ENCODE data around the gene TBC1D24.

TBC1D24 gene

DNA sequence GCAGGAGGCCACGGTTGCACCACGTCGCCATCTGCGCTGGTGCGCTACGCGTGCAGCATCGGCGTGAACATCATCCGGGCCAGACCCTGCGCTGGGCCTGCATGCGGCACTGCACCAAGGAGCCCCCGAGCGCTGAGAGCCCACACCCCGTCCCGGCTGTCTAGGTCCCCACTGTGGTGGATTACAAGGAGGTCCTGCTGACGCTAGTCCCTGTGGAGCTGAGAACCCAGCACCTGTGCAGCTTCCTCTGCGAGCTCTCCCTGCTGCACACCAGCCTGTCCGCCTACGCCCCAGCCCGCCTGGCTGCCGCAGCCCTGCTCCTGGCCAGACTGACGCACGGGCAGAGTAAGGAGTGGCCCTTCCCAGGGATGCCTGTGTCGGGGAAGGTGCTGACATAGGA is 25.8 kb upstream of the TBC1D24 start:
- DNase-seq, result no peak

DNA sequence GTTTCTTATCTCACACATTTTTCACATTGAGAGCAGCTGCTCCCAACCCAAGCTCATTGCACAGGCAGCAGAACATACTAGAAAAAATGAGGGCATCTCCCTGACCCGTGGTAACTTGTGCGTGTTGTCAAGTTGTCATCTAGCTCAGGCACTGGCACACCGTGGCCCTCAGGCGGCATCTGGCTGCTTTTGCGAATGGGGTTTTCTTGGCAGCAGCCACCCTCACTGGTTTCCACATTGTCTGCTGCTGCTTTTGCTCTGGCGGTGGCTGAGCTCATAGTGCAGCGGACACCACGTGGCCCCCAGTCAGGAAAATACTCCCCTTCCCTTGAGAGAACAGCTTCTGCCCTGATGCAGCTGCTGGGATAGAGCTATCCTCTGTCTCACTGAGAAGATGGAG is 24.4 kb upstream of the TBC1D24 start:
- peak in 44 of 56 donors; percentile 26 to 84 (median 62) for DNase-seq

DNA sequence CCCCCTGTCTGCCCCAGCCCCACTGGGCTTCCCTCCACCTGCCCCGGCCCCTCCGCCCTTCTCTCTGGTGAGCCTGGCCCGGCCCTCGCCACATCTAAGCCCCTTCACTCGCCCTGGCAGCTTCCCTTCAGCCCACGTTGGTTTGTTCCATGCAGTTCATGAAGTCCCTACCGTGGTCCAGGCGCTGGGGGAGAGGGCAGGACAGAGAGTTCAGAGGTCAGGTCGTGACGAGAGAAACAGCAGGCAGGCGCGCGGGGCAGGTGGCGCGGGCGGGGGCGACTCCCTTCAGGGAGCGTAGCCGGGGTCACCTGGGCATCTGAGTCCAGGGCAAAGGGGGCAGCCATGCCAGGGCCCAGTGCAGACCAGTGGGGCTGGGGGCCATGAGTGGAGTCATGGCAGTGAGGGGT is 23.9 kb upstream of the TBC1D24 start:
- no peak for DNase-seq

DNA sequence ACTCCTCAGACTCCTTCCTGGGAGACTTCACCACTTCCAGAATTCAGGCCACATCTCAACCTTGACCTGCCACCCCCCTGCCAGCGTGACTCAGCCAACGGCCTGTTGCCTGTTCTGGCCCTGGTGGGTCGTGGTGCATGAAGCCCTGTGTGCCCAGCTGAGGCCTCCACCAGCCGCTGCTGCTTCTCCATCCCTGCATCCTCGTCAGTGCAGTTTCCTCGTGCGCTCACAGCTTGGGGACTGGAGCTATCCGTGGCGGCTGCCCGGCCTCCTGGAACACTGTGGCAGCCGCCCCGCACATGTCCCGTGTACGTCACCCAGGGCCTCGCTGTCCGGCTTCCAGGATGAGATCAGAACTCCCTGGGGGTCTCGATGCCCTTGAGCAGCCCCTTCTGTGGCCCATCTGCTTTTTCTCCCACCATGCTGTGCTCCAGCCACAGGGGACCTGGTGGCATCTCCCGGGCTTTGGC is 23.0 kb upstream of the TBC1D24 start:
- no peak for DNase-seq

DNA sequence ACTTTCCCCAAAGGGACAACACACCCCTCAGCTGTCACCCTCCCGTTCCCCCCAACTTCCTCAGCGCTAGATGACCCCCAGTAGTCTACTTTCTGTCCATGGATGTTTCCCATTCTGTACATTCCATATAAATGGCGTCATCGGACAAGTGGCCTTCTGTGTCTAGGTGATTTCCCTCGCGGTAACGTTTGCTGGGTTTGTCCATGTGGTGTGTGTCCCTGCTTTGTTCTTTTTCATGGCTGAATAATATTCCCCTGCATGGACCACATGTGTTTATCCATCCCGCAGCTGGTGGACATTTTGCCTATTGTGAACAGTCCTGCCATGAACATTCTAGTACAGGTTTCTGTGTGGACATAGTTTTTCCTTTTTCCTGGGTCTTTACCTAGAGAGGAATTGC is 22.3 kb upstream of the TBC1D24 start:
- no peak for DNase-seq

DNA sequence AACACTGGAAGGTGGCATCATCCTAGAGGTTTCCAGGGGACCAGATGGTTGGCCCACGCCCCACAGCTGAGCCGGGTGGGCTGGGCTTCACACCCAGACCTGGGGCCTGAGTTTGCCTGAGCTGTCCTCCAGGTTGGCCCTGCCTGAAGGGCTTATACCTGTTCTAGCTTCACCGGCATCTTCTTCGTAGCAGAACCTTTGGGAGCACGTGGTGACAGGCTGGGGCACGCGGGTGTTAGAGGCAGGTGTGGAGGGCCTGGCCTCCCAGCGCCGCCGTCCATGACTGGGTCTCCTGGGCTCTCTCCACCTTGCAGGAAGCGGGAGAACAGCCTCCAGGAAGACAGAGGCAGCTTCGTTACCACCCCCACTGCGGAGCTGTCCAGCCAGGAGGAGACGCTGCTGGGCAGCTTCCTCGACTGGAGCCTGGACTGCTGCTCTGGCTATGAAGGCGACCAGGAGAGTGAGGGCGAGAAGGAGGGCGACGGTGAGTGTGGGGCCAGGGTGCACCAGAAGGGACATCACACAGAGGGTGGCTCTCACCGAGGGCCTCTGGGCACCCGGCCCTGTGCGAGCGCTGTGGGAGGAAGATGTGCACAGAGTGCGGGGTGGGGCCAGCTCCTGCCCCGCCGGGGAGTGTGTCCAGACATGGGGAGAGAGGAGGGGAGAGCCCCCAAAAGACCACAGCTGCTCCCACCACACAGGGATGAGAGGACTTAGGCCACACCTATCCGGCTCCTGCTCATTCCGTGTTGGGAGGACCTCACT is 19.7 kb upstream of the TBC1D24 start:
- DNase-seq, result no peak

DNA sequence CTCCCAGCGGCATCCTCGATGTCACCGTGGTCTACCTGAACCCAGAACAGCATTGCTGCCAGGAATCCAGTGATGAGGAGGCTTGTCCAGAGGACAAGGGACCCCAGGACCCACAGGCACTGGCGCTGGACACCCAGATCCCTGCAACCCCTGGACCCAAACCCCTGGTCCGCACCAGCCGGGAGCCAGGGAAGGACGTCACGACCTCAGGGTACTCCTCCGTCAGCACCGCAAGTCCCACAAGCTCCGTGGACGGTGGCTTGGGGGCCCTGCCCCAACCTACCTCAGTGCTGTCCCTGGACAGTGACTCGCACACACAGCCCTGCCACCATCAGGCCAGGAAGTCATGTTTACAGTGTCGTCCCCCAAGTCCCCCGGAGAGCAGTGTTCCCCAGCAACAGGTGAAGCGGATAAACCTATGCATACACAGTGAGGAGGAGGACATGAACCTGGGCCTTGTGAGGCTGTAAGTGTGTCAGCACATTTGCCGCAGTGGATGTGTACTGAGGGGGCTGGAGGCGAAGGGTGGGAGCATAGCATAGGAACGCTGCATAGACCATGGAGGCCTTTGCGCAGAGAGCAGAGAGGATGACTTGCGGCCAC is 18.3 kb upstream of the TBC1D24 start:
- no peak for DNase-seq

DNA sequence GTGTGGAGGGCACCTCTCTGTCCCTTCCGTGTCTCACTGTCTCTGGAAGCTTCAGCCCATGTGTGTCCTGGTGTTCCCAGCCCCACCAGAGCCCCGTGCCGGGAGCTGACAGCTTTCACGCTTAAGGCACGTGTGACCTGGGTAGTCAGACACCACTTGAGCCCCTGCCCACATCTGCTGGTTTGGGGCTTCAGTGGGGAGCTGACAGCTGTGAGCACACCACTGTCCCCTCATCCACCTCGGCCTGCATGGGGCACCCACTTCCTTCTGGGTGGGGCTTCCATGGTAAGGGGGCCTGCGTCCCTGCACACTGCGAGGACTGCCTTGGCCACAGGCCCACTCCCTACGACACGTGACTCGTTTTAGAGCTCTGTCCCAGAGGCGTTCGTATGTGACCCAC is 17.7 kb upstream of the TBC1D24 start:
- no peak for DNase-seq

DNA sequence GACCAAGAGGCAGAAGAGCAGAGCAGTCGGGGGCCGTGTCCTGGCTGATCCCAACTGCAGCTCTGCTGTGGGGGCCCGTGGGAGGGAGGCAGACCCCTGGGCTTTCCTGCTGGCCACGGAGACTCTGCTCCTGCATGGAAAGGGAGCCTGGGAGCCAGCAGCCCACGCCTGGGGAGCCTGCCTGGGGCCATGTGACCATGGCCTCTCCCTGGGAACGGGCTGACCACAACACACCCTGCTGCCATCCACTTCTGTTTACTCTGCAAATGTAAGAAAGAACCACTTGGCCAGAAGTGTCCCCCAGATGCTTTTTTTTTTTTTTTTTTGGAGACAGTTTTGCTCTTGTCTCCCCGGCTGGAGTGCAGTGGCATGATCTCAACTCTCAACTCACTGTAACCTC is 17.0 kb upstream of the TBC1D24 start:
- DNase-seq, result no peak

DNA sequence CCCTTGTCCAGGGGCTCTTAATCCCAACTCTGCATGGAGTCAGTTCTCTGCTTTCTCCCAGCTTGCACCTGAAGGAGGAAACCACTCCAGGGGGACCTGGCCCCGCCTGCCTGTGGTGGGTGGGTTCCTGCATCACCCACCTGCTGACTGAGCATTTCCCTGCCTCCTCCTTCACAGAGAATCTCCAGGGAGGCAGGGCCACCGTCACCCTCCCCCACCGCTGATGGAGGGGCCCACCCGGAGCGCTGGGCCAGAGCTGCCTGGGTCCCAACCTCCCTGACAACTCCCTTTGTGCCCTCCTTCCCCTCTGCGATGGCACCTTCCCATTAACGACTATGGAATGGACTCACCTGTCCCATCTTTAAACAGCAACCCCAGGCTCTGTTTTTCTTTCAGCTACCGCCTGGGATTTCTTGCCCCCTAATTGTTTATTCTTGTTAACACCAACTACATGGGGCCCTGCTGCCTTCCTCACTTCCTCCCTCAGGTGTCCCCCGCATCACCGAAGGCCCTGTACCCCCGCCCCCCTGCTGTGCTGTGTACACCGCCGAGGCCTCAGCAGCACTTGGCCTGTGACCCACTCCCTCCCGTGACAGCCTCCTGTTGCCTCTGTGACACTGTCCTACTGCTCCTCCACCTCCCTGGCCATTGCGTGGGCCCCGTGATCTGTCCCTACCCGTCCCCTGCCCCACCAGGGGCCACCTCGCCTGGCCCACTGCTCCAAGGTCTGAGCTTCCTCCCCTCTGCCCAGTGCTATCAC is 15.9 kb upstream of the TBC1D24 start:
- no peak for DNase-seq

DNA sequence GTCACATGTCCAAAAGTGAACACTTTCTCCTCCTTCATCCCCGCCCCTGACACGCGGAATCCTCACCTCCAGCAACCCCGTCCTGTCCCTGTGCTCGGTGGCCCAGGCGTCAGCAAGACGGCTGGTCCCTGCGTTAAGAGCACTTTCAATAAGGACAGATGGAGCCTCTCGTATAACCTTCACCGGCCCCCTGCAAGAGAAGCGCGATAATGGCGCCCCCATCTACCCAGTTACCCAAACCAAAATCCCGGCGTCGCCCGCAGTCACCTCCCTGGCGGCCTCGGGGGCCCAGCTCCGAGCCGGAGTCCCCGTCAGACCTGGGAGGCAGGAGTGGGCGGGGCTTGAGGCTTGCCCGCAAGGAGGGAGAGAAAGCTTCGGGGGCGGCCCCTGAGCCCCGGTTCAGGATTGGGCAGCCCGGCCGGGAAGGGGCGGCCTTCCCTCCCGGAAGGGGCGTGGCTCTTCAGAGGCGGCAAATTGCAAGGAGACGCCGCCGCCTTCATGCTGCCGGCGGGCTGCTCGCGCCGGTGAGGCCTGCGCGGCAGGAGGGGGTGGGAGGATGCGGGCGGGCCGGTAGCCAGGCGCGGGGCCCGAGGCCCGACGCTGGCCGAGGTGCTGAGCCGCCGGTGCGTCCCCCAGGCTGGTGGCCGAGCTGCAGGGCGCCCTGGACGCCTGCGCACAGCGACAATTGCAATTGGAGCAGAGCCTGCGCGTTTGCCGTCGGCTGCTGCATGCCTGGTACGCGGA is 15.1 kb upstream of the TBC1D24 start, which contains the start of gene TEDC2:
TSS of gene TEDC2 (plus strand) at position 463 of the 744 bp plus-strand sequence. CDS start at position 499, 36 bp downstream.
- DNase-seq, result peak; percentile 46 to 97 (median 88)

DNA sequence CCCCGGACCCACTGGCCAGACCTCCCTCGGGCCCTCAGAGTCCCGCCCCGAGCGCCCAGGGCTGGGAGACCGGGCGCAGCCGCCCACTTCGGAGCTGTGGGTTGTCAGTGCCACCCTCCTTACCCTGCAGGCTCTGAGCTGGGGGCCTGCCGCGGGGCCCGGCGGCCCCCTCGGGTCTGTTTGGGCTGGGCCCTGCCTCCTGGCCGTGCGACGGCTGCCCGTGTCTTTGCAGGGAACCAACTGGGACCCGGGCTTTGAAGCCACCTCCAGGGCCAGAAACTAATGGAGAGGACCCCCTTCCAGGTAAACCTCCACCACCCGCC is 14.6 kb upstream of the TBC1D24 start:
- DNase-seq, result no peak

DNA sequence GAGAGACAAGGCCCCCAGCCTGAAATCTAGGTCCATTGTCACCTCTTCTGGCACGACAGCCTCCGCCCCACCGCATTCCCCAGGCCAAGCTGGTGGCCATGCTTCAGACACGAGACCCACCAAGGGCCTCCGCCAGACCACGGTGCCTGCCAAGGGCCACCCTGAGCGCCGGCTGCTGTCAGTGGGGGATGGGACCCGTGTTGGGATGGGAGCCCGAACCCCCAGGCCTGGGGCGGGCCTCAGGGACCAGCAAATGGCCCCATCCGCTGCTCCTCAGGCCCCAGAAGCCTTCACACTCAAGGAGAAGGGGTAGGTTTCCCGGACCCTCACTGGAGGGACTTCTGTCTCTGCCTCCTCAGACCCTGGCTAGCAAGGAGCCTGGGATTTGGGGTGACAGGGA is 14.0 kb upstream of the TBC1D24 start:
- no peak for DNase-seq

DNA sequence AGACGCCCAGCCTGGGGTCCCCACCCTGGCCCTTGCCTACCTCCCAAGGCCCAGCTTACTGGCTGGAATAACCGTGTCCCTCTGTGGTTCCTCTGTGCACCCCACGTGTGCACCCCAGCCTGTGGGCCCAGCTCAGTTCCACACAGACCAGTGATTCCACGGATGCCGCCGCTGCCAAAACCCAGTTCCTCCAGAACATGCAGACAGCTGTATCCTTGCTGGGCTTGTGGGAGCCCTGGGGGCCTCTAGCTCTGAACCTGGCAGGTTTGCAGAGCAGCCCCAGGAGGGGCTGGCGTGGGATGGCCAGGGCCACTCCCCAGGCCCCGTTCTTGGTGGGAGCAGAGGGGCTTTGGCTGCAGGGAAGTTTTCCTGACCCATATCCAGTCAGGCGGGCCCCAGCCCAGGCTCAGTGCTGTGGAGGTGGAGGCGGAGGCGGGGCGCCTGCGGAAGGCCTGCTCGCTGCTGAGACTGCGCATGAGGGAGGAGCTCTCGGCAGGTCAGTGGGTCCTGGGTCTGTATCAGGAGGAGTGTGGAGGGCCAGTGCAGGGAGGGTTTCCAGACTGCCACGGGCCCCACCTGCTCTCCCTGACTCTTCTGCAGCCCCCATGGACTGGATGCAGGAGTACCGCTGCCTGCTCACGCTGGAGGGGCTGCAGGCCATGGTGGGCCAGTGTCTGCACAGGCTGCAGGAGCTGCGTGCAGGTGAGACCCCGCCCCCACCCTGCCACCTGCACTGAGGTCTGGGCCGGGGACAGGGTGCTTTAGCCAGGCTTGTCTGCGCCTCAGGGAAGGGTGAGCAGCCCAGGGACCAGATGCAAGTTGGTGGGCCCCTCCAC is 12.7 kb upstream of the TBC1D24 start:
- no peak for DNase-seq

DNA sequence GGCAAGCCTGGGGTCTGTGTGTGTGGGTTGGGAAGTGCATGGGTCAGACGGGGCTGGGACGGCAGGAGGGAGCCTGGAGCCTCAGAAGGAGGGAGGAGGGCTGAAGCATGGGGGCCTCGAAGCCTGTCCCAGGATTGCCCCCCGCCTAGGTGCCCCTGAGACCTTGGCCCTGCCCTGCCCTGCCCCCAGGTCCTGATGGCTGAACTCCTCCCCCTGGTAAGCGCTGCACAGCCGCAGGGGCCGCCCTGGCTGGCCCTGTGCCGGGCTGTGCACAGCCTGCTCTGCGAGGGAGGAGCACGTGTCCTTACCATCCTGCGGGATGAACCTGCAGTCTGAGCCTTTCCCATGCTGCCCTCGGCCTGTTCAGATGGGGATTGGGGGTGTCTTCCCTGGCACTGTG is 10.6 kb upstream of the TBC1D24 start:
- DNase-seq, result no peak

DNA sequence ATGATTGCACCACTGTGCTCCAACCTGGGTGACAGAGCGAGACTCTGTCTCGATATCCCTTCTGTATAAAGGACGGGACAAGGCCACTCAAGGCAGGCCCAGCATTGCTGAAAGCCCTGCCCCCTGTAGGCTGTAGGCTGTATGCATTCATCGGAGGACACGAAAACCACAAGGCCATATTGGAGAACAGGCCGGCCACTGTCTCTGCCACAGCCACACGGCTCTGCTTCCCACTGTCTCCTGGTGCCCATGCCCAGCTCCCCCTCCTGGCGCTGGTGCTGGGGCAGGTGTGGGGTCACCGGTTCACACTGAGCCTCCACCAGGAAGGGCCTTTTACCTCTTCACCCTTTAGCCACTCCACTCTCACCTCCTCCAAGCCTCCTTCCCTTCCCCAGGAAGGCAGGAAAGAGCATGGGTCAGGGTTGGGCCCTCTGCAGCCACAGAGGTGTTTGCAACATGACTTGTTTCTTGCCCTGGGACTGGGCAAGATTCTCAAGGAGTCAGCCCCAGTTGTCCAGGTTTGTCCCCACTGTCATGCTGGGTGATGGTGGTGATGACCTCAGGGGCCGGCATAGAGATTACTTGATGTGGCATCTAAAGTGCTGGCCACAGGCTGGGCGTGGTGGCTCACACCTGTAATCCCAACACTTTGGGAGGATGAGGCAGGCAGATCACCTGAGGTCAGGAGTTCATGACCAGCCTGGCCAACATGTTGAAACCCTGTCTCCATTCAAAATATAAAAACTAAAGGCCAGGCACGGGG is 9.1 kb upstream of the TBC1D24 start:
- no peak for DNase-seq

DNA sequence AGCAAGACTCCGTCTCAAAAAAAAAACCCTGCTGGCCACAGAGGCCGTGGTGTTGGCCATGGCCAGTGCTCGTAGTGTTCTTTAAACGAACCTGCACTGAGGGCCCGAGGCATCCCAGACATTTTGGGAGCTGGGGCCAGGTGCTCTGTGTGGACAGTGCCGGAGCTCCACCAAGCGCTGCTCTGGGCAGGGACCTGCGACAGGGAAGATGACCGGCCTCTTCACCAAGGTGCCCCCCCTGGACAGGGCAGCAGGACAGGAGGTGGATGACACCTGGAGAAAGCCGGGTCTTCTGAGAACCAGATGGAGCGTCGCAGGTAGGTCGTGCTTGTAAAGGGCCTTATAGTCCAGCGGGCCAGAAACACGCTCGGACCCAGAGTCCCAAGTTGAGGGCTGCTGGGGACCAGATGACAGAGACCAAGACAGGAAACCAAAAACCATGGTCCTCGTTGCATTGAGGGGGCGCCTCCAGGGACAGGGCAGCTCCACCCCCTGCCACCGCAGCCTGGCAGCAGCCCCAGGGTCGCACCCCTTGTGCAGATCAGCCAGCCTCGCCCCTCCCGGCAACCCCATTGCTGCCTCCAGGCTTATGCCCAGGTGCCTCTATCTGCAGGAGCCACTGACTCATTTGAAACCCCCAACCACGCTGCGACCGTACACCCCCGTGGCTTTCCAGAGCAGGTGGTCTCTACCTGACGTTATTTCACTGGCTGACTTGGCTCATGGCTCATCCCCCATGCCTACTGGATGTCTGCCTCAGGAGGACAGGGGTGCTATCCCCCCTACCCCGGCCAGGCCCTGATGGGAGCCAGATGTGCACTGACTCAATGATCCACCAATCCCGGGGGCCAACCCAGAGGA is 8.0 kb upstream of the TBC1D24 start:
- no peak for DNase-seq

DNA sequence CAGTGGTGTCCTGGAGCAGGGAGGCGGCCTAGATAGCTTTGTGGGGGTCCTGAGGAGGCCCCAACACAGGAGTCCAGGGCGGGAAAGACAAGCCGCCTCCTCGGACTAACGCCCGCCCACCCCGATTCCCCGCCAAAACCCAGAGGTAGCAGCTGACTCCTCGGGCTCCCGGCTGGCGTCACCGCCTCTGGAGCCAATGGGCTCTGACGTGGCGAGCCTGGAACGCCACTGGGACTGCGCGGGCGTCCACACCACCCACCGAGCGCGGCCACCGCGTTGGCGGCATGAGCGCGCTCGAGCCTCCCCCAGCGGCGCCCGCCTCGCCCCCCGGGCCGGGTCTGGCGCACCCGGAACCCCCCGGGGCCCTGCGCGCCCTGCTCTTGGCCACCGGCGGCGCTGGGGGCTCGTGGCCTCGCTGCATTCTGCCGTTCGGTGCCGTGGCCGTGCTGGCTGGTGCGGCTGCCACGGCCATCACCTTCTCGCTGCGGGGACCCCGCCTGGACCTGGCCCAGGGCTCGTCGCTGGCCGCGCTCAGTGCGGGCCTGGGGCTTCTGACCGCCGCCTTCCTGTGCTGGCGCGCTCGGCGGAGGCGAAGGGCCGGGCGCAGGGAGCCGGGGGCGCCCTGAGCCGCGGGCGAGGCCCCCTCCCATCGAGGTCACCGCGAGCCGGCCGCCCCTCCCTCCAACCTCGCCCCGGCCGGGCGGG is 7.2 kb upstream of the TBC1D24 start:
- DNase-seq, result peak in 42 of 56 donors; percentile 10 to 78 (median 52)
